ENCODE results near the gene RBM33.

Gene RBM33

DNA sequence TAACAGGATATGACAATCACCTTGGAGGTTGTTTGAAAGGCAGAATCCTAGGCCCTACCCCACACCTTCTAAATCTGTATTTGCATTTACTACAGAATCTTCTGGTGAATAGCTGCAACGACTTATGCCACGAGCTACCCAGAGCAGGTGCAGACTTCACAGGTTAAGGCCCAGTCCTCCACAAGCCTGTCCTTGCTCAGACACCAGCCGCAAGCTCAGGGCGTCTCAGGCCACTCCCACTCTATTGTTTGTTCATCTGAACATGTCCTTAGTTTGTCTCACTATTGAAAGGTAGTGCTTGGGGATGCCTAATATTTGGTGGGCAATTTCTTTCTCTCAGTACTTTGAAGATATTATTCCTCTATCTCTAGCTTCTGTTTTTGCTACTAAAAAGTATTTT is 18.9 kb upstream of the RBM33 start:
- no peak for FAIRE-seq

GRCh38 chr7:155629171-155629570 is 15.3 kb upstream of the RBM33 start:
- no peak for FAIRE-seq

GRCh38 chr7:155631155-155631554 is 13.3 kb upstream of the RBM33 start:
- no peak for FAIRE-seq

DNA sequence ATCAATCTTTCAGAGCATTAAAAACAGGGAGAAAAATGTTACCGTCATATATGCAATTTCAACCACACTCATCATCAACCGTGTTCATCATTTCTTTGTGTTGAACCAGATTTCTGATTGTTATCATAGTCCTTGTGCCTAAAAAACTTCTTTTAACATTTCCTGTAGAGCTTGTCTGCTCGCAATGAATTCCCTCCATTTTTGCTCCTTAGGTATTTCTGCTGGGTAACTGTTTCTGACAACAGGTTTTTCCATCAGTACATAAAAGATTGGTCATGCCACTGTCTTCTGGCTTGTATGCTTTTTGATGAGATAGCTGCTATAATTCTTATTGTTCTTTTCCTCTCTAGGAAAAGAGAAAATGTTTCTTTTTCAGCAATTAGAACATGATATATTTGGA is 8.6 kb upstream of the RBM33 start:
- no peak for FAIRE-seq

GRCh38 chr7:155637155-155637554 is 7.3 kb upstream of the RBM33 start:
- no peak for FAIRE-seq

DNA sequence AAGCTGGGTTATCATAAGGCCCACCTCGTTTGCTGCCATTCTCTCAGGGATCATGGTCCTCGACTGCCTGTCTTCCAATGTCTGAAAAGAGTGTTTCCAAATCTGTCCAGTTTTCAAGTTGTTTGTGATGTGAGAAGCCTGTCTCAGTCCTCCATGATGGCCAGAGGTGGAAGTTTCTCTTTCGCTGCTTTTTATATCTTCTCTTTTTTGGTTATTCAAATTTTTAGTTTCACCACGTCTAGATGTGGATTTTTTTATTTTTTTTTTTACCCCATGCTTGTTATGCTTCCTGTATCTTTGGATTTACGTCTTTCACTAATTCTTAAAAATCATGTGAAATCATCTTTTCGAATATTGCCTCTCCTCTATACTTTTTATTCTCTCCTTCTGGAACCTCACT is 6.1 kb upstream of the RBM33 start:
- FAIRE-seq: no peak

DNA sequence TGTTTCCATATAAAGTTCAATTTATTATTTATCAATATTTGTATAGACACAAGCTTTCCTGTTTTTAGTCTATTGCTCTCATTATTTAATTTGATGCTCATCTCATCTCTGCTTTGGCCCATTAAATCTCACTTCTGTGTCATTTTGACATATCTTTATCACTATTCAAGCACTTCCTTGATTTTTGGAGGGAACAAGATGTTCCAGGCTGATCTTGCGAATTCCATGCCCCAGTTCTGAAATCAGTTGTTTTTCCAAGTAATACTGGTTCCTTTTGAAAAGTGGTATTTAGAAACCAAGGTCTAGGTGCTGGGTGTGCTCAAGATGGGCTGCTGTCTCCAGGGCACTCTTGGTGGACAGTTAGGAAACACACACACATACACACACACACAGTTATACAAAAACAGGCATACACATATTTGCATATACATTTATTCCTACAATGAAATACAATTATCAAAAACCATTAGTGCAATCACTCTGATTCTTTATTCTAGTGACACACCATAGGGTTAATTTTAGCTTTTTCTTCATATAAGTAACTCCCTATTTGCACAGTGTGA is 4.4 kb upstream of the RBM33 start:
- FAIRE-seq: no peak

GRCh38 chr7:155640629-155641028 is 3.8 kb upstream of the RBM33 start:
- no peak for FAIRE-seq

DNA sequence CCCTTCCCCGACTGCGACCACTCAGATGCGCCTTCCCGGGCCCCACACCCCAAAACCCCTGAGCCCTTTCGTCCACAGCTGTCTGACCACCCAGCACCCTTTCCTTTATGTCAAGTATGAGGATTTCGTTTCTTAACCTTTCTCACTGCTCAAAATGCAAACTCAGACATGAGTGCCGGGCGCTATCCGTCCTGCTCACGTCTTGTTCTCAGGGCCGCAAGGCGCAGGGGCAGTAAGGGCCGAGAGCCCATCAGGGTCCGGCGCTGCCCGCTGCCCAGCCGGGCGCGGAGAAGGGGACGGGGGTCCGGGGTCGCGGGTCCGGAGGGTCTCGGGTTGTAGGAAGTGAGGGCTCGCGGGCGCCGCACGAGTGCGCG is 670 bp upstream of the RBM33 start:
- no peak for FAIRE-seq

DNA sequence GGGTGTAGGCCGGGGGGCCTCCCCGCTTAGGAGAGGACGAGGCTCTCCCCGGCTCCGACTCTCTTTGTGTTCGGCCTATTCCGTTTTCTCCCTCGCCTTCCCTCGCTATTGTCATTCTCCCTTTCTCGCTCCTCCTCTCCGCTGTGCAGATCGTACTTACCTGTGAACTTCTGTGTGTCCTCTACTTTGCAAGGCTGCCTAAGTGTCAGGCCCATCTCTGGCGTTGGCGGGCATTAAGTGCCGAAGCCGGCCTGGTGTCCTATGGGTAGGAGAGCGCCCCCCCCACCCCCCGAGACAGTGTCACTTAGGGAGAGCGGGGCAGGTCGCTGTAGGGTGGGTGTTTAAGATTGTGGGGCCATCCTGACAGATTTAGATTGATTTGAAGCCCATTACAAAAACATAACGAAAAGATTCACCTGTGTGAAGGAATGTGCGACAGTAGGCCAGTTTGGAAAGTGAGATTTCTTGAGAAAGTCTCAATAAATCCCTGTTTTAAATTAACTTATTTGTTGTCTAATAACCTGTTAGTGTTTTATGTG is 579 bp downstream of the RBM33 start:
- no peak for FAIRE-seq

DNA sequence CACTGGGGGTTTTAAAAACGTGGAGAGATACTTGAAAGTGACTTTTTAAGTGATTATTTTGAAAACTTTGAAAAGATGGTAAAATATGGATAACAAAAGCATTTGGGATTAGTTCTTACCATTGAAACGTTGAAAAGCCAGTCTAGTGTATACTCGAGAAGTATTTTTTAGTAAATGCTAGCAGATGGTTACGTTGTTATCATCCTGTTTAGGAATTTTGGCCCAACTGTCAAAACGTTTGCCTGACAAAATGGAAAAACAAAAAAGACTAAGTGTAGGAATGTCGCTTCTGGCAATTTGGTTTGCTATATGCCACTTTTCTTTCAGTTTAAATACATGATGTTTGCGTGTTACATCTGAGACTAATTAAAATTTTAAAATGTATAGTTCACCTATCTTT is 1.2 kb downstream of the RBM33 start:
- FAIRE-seq: no peak

GRCh38 chr7:155646669-155647068 is 2.2 kb downstream of the RBM33 start:
- no peak for FAIRE-seq

GRCh38 chr7:155647302-155647701 is 2.8 kb downstream of the RBM33 start:
- FAIRE-seq: no peak

GRCh38 chr7:155647734-155648133 is 3.3 kb downstream of the RBM33 start:
- no peak for FAIRE-seq

DNA sequence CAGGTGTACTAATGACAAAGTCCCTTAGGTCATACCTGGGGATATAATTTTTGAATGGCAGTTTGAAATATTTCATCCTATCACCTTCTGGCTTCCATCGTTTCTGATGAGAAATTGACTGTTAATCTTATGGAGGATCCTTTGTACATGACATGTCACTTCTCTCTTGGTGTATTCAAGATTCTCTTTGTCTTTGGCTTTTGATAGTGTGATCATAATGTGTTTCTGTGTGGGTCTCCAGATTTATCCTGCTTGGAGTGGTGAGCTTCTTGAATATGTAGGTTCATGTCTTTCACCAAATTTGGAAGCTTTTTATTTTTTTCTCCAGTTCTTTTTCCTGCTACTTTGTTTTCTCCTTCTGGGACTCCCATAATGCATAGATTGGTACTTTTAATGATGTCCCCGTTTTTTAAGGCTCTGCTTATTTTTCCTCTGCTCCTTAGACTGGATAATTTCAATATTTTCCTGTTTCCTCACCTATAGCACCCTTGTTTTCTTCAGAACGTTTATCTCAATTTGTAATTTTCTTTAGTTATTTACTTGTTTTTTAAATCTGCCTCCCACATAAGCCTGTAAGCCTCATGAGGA is 4.4 kb downstream of the RBM33 start:
- FAIRE-seq: no peak

DNA sequence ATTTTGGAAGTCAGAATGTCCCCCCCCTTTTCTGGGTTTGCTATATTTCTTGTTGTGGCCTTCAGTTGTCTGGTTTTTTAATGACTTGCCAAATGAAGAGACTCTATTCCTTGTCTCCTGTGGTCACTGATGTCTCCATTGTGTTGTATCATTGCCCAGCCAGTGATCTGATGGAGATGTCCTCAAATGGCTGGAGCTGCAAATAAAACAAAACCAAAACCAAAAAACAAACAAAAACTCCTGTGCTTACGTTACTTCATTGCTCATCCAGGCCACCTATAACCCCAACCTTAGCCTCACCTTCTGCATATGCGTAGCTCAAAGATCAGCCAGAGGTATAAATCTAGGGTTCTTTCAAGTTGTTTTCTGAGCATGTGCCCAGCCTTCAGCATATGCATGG is 5.1 kb downstream of the RBM33 start:
- no peak for FAIRE-seq

DNA sequence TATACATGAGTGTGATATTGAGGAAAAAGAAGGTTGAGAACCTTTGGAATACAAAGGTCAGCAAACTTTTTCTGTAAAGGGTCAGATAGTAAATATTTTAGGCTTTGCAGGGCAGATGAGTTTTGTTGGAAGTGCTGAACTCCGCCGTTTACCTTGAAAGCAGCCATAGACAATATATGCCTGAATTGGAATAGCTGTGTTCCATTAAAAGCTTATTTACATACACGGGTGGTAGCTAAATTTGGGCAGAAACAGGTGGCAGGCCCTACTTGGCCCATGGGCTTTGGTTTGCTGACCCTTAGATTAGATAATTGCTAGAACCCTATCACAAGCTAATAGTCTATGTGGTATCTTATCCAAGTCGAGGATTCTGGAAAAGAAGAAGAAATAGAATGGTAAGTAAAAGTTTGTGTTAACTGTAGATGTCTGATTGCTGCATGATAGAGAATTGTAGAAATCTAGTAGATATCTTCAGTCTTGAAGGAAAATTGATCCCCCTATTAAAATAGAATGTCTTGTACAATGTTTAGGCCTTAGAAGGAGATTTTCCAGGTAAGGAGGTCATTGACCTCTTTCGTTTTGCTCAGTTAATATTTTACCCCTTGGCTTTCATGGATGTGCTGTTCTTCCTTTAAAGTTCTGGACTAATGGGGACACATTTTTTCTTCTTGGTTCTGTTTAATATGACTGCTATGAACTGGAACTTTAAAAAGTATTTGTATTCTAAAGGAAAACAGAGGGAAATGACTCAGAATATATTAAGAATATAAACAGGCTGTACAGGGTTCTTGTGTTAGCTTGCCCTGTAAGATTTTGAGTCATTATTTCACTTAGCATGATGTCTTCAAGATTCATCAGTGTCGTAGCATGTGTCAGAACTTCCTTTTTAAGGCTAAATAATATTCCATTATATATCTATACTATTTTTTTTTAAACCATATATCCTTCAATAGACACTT is 8.0 kb downstream of the RBM33 start:
- no peak for FAIRE-seq

GRCh38 chr7:155653803-155654202 is 9.3 kb downstream of the RBM33 start:
- FAIRE-seq: no peak

DNA sequence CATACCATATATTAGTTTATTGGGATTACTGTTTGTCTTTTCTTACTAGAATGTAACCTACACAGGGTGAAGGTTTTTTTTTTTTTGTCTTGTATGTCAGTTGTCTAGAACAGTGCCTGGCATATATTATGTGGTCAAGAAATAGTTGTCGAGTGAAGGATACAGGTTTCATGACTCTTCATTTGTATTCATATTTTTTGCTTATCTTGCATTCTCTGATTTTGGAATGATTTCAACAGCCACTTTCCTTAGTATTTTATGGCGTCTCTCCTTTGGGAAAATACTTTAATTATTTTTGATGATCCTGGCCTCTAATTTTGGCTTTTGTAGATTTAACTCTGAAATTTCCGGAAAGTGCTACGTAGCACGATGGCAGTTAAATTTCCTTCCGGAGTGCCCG is 12.4 kb downstream of the RBM33 start:
- no peak for FAIRE-seq

DNA sequence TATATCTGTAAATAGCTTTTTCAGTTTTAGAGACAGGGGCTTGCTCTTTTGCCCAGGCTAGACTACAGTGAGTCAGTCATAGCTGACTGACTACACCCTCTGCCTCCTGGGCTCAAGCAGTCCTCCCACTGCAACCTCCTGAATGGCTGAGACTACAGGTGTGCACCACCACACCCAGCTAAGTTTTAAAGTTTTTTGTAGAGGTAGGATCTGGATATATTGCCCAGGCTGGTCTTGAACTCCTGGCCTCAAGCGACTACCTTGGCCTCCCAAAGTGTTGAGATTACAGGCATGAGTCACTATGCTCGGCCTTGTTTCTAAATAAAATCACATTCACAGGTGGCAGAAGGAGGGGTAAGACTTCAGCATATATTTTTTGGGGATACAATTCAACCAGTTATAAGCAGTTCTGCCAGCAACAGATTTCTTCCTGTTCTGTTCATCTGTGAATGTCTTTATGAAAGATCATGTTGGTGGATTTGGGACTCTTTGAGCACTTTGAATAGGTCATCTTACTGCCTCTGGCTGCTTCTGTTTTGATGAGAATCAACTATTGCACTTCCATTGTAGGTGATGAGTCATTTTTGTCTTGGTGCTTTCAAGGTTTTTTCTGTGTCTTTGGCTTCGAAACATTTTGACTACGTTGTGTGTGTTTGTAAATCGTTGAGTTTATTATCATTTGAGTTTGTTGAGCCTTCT is 15.7 kb downstream of the RBM33 start:
- FAIRE-seq: no peak

GRCh38 chr7:155660758-155661093 is 16.3 kb downstream of the RBM33 start:
- FAIRE-seq: no peak

DNA sequence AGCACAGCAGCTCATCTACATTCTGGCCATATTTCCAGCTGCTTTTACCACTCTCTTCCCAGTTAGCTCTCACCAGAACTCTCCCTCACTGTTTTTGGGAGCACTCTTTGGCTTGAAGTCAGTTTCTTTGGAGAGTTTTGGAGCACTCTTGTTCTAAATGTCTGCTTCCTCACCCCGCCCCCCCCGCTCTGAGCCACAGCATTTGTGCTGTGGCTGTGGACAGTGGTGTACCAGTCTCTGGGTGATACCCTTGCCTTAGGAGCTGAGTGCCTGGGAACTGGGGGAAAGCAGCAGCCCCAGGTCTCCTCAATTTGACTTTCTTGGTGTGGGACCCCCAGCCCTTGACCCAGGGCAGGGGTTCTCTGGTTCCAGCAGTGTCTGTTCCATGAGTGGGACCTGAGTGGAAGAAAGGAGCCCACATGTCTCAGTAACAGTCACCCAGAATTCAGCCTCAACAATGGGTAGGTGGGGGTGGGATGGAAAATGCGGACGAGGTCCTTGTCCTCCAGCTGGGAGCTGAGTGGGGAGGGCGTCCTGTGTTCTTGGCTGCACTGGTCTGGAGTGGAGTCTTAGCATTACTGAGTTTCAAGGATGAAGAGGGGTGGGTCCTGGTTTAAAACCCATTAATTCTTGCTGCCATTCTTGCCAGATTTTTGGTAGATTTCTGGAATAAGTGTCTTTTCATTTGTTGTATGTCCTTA is 18.0 kb downstream of the RBM33 start:
- FAIRE-seq: no peak

DNA sequence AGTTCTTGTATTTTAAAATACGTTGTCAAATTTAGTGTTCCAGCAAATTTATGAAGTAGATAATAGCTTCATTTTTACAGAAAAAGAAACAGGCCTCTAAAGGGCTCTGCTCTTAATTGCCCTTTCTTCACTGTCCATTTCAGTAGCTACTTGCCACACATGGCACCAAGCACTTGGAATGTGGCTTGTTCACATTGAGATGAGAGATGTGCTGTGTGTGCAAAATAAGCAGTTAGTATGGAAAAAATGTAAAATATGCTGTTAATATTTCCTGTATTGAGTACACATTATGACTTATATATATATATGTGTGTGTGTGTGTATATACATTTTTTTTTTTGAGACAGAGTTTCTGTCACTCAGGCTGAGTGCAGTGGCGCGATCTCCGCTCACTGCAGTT is 19.5 kb downstream of the RBM33 start:
- FAIRE-seq: no peak

Measured in islet of Langerhans (tissue), 1 donor.